GM10266 (cell line): ENCODE results near the gene MRPL50.

ENCODE experiments used
- DNase-seq: peaks from one replicate; pipeline ENCODE4 v3.0.0; 2012; ENCODE audit errors: extremely low spot score
- TF ChIP-seq, protein P1 (sequence below): IDR thresholded peaks from 2 replicates; pipeline ENCODE4 v1.5.1; 2012; ENCODE audit warnings: mild to moderate bottlenecking, low read depth; ENCODE audit not compliant: control insufficient read depth, insufficient read depth; ENCODE audit errors: missing control alignments

The MRPL50 gene

DNA sequence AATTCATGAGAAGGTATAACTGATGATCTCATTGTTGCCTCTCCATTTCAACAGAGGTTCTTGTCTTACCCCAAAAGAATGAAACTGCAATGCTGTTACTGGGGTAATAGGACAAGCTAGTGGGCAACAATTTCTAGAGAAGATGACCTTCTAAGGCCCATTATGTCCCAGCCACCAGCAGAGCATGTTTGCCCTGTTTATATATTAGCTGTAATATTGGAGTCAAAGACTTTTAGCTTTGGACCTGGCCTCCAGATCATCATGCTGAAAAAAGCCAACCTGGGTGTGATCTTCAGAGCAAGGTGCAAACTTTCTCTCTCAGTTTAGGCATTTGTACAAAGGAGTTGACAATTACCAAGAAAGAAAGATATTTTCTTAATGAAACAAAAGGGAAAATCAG is 33.8 kb upstream of the MRPL50 start:
- TF ChIP-seq, protein P1, sequence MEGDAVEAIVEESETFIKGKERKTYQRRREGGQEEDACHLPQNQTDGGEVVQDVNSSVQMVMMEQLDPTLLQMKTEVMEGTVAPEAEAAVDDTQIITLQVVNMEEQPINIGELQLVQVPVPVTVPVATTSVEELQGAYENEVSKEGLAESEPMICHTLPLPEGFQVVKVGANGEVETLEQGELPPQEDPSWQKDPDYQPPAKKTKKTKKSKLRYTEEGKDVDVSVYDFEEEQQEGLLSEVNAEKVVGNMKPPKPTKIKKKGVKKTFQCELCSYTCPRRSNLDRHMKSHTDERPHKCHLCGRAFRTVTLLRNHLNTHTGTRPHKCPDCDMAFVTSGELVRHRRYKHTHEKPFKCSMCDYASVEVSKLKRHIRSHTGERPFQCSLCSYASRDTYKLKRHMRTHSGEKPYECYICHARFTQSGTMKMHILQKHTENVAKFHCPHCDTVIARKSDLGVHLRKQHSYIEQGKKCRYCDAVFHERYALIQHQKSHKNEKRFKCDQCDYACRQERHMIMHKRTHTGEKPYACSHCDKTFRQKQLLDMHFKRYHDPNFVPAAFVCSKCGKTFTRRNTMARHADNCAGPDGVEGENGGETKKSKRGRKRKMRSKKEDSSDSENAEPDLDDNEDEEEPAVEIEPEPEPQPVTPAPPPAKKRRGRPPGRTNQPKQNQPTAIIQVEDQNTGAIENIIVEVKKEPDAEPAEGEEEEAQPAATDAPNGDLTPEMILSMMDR = no peak
- DNase-seq = no peak

DNA sequence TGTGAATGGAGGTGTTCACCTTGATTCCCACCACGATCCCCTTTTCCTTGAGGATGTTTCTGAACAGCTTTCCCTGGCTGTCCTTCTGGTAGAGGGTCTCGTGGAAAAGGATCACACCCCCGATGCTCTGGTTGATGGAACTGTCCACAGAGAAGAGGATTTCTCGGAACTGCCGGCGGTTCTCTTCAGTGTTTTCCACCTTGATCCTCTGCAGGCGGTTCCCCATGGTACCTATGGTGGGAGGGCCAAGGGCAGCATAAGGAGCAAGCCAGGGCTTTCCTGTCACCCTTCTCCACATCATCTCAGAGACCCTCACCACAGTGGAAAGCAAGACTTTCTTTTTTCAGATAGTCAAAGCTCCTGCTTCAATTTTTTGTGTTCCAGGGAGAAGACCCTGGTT is 31.3 kb upstream of the MRPL50 start:
- no peak for DNase-seq
- TF ChIP-seq, protein P1 = no peak

DNA sequence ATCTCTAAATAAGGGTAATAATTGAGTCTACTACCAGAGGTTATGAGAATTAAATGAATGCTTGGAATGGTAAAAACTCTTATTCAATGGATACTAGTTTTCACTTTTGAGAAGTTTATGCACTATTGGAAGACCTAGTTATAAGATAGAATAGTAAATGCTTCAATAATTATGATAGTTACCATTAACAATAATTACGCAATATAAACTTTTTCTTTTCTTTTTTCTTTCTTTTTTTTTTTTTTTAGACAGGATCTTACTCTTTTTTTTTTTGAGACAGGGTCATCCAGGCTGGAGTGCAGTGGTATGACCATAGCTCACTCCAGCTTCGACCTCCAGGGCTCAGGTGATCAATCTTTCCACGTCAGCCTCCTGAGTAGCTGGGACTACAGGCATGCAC is 30.5 kb upstream of the MRPL50 start:
- no peak for DNase-seq
- TF ChIP-seq, protein P1 = no peak

DNA sequence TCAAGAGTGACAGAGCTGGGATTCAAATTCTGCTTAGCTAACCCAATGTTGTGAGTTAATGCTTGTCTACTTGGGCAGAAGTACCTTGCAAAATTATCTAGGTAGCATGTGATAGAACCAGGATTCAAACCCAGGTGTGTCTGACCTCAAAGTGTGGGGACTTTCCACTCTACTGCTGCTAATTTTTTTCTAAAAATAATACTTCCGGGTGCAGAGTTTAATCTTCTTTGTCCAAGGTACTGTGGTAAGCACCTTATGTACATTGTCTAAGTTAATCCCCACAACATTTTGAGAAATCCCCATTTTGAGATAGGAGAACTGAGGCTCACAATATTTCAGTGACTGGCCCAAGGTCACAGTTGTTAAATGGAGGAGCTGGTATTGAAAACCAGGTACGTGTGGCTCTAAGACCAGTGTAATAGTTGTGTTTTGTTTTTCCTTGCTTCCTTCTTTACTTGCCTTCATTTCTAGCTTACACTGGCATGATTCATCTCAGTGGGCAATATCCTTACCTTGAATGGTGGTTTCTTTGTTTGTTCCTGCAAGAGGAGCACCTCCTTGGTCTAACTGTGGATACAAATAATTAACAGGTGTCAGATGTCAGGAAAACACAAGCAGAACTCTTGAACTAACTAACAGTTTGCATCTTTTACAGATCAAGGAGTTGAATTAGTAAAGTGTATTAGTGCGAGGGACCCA is 29.7 kb upstream of the MRPL50 start:
- no peak for DNase-seq
- TF ChIP-seq, protein P1 = no peak

DNA sequence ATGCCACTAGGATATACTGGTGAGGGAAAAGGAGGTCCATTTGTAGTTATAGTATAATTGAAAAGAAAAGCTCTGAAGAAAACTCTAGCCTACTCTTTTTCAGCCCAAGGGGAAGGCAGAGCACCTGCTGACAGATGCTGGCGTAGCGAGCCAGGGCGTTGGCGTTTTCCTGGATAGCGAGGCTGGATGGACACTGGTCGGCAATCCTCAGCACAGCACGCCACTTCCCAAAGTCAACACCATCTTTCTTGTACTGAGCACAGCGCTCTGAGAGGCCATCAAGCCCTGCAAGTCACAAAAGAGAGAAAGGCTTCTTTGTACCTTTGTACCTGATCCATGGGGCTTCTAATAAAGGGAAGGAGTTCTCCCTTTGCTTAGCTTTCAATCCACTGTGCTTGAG is 28.9 kb upstream of the MRPL50 start:
- TF ChIP-seq, protein P1 = no peak
- no peak for DNase-seq

DNA sequence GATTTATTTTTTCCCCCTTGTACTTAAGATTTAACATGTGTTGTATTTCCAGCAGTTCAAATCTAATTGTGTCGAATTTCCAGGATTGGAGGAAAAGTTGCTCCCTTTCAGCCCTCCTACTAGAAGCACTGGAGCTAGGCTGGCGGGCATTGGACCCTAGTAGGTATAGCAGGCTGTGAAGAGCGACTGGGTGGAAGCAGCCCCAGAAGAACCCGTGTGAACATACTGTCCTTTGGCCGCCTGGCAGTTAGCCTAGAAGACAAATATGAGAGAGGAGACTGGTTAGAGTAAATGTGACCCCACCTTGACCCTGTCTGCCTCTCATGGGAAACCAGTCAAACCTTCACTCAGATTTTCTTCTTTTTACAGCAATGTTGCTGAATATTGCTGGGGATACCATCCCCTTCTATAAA is 23.2 kb upstream of the MRPL50 start:
- TF ChIP-seq, protein P1 = no peak
- DNase-seq = no peak

DNA sequence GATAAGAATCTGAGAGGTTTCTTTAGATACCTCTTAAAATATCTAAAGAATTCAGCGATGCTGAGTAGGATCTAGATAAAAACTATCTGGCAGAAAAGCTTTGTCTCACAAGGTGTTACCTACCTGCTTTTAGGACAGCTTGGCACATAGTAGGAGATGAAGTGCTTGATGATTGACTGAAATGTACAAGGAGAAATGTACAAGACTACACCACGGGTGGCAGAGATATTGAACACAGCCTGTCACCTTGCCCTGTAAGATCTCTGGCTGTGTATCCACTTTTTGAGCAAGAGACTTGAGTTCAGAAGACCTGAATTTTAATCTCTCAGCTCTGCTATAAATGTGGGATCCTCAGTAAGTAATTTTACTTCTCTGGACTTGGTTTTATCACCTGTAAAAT is 21.4 kb upstream of the MRPL50 start:
- TF ChIP-seq, protein P1 = no peak
- no peak for DNase-seq
